ENCODE measurements around the gene ALS2CL.

The ALS2CL gene

GRCh38 chr3:46701181-46701939 lies 7.9 kb upstream of the ALS2CL start, which contains the start of gene TMIE:
Gene TMIE (plus strand): TSS chr3:46701392. CDS start chr3:46701488, 96 bp downstream.
- DNase-seq, result no peak

- DNase-seq, result no peak
Measured at GRCh38 chr3:46700772-46701171, 7.3 kb upstream of the ALS2CL start.

GRCh38 chr3:46699676-46700523 lies 6.4 kb upstream of the ALS2CL start:
- no peak for DNase-seq

GRCh38 chr3:46695962-46696894 lies 2.7 kb upstream of the ALS2CL start:
- DNase-seq, result no peak

GRCh38 chr3:46695177-46695961 lies 1.9 kb upstream of the ALS2CL start:
- no peak for DNase-seq

- no peak for DNase-seq
Measured at GRCh38 chr3:46694520-46694919, 1.0 kb upstream of the ALS2CL start.

- DNase-seq, result no peak
Measured at GRCh38 chr3:46693892-46694226, 380 bp upstream of the ALS2CL start.

GRCh38 chr3:46692566-46692990 lies 901 bp downstream of the ALS2CL start:
- no peak for DNase-seq

GRCh38 chr3:46690798-46691197 lies 2.7 kb downstream of the ALS2CL start:
- no peak for DNase-seq

- no peak for DNase-seq
Measured at GRCh38 chr3:46685446-46685845, 8.0 kb downstream of the ALS2CL start.

- DNase-seq, result no peak
Measured at GRCh38 chr3:46684891-46685290, 8.6 kb downstream of the ALS2CL start.

GRCh38 chr3:46682974-46683373 lies 10.5 kb downstream of the ALS2CL start:
- no peak for DNase-seq

GRCh38 chr3:46681856-46682540 lies 11.5 kb downstream of the ALS2CL start:
- no peak for DNase-seq

GRCh38 chr3:46681387-46681786 lies 12.1 kb downstream of the ALS2CL start:
- DNase-seq, result no peak

GRCh38 chr3:46680298-46680826 lies 13.1 kb downstream of the ALS2CL start:
- no peak for DNase-seq

- DNase-seq, result no peak
Measured at GRCh38 chr3:46679681-46680080, 13.8 kb downstream of the ALS2CL start.

GRCh38 chr3:46678280-46678679 lies 15.2 kb downstream of the ALS2CL start:
- no peak for DNase-seq

- no peak for DNase-seq
Measured at GRCh38 chr3:46677411-46677726, 16.1 kb downstream of the ALS2CL start.

- DNase-seq, result no peak
Measured at GRCh38 chr3:46676601-46677410, 16.7 kb downstream of the ALS2CL start.

GRCh38 chr3:46675843-46676567 lies 17.5 kb downstream of the ALS2CL start:
- DNase-seq, result no peak

Data from NCI-H1436 (cell line).